ENCODE results near the gene PLEKHG4B.

DNA sequence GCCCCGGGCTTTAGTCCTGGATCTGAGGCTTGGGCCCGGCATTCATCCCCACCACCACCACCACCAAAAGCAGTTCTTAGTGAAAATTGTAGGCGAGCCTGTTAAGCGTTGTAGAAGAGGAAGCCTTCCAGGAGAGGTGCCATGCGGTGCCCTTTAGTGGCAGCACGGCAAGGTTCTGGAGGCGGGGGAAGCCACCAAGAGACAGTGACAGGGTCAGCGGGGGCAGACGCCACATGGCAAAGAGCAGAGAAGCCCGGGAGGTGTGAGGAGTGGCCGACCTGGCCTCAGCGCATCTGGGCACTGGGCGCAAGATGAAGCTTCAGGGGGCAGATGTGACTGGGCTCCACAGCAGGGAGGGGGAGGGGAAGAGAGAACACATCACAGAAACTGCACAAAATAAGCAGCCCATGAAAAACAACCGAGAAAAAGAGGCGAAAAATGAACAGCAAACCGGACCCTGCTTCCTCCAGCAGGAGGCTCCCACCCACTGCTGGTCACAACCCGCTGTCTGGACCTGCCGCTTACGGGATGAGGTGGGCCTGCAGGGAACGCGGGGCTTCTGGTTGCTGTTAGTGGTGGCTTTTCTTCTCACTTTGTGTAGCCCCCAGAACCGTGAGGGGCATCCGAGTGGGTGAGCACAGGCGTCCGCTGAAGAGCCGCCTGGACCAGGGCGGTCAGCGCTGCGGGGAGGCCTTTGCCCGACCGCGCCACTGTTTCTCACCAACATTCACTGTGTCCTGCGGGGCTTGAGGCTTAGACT, 103.6 kb downstream of the PLEKHG4B start:
- TF ChIP-seq, protein P1, sequence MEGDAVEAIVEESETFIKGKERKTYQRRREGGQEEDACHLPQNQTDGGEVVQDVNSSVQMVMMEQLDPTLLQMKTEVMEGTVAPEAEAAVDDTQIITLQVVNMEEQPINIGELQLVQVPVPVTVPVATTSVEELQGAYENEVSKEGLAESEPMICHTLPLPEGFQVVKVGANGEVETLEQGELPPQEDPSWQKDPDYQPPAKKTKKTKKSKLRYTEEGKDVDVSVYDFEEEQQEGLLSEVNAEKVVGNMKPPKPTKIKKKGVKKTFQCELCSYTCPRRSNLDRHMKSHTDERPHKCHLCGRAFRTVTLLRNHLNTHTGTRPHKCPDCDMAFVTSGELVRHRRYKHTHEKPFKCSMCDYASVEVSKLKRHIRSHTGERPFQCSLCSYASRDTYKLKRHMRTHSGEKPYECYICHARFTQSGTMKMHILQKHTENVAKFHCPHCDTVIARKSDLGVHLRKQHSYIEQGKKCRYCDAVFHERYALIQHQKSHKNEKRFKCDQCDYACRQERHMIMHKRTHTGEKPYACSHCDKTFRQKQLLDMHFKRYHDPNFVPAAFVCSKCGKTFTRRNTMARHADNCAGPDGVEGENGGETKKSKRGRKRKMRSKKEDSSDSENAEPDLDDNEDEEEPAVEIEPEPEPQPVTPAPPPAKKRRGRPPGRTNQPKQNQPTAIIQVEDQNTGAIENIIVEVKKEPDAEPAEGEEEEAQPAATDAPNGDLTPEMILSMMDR (IDR thresholded peaks at IDR 0.05; ENCODE audit: poor library complexity, severe bottlenecking) = no peak
- TF ChIP-seq SMC3 (conservative IDR thresholded peaks at IDR 0.05; ENCODE audit: poor library complexity) (no peak), POLR2AphosphoS5 (IDR thresholded peaks at IDR 0.05) (no peak), EZH2 (IDR thresholded peaks at IDR 0.05; ENCODE audit: borderline replicate concordance, insufficient read depth, low read length, poor library complexity, severe bottlenecking) (no peak), RAD21 (conservative IDR thresholded peaks at IDR 0.05) (no peak), TAF1 (IDR thresholded peaks at IDR 0.05; ENCODE audit: low read depth) (no peak), MXI1 (conservative IDR thresholded peaks at IDR 0.05; ENCODE audit: poor library complexity, severe bottlenecking) (no peak)
- TF ChIP-seq, protein P2, sequence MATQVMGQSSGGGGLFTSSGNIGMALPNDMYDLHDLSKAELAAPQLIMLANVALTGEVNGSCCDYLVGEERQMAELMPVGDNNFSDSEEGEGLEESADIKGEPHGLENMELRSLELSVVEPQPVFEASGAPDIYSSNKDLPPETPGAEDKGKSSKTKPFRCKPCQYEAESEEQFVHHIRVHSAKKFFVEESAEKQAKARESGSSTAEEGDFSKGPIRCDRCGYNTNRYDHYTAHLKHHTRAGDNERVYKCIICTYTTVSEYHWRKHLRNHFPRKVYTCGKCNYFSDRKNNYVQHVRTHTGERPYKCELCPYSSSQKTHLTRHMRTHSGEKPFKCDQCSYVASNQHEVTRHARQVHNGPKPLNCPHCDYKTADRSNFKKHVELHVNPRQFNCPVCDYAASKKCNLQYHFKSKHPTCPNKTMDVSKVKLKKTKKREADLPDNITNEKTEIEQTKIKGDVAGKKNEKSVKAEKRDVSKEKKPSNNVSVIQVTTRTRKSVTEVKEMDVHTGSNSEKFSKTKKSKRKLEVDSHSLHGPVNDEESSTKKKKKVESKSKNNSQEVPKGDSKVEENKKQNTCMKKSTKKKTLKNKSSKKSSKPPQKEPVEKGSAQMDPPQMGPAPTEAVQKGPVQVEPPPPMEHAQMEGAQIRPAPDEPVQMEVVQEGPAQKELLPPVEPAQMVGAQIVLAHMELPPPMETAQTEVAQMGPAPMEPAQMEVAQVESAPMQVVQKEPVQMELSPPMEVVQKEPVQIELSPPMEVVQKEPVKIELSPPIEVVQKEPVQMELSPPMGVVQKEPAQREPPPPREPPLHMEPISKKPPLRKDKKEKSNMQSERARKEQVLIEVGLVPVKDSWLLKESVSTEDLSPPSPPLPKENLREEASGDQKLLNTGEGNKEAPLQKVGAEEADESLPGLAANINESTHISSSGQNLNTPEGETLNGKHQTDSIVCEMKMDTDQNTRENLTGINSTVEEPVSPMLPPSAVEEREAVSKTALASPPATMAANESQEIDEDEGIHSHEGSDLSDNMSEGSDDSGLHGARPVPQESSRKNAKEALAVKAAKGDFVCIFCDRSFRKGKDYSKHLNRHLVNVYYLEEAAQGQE (IDR thresholded peaks at IDR 0.05; ENCODE audit: borderline replicate concordance) = no peak
